Activated CD4-positive, alpha-beta T cell treated with anti-CD3 and anti-CD28 coated beads, Interleukin-2, amount 10 ng/mL, durations not matched to agents 24 days and 14 days (primary cell): ENCODE measurements around the gene OCIAD2. TPM values are rescaled to one million over a fixed set of nuclear protein-coding genes. Genes with fewer than 3 reads are reported as not detected.
"Not testable (repeated sequence)": the region's sequence is repeated elsewhere in the genome, so short reads cannot be mapped to it uniquely, and the experiment has no call there.

Source experiments
- DNase-seq: peaks from one replicate; pipeline ENCODE4 v3.0.0; 2022
- H3K27ac Mint-ChIP-seq: one replicate; pipeline ENCODE4 v1.8.0; 2022; ENCODE audit warnings: mild to moderate bottlenecking, mixed read lengths
- H3K27me3 Mint-ChIP-seq: one replicate; pipeline ENCODE4 v1.8.0; 2022; ENCODE audit warnings: mixed read lengths
- H3K36me3 Mint-ChIP-seq: one replicate; pipeline ENCODE4 v1.8.0; 2022; ENCODE audit warnings: low read depth, mild to moderate bottlenecking, mixed read lengths
- H3K4me1 Mint-ChIP-seq: one replicate; pipeline ENCODE4 v1.8.0; 2021; ENCODE audit warnings: mixed read lengths
- H3K4me3 Mint-ChIP-seq: one replicate; pipeline ENCODE4 v1.8.0; 2022; ENCODE audit warnings: mild to moderate bottlenecking, moderate library complexity, mixed read lengths
- H3K9me3 Mint-ChIP-seq: one replicate; pipeline ENCODE4 v1.8.0; 2021; ENCODE audit warnings: mixed read lengths
- intact Hi-C: fragments of 100-400 bp; cut with micrococcal nuclease; formaldehyde crosslinking; loops from one replicate; pipeline ENCODE4 v1.15.1; 2023
- total RNA-seq: library from RNA; stranded (reverse); gene quantifications from 2 replicates; pipeline ENCODE4 v1.2.3, GENCODE V29; 2022

Gene OCIAD2
- total RNA-seq, 1 donor from 2014 or later, result 65.3 TPM

GRCh38 chr4:48901196-48901595 lies 5.4 kb downstream of the OCIAD2 start:
- no peak overlapping the region for H3K27ac Mint-ChIP-seq
- no peak for DNase-seq
- peaks cover 58% of the 10 kb centered on the region for H3K36me3 Mint-ChIP-seq
- H3K9me3 Mint-ChIP-seq, result no peaks in the 10 kb centered on the region
- no peaks in the 10 kb centered on the region for H3K27me3 Mint-ChIP-seq
- no peak overlapping the region for H3K4me3 Mint-ChIP-seq
- H3K4me1 Mint-ChIP-seq, result peaks cover 48% of the 10 kb centered on the region
- intact Hi-C loops, result loop anchor here (10.0 kb wide), 1 partner anchor 556 kb away; the partner anchor contains the start of gene SLAIN2

DNA sequence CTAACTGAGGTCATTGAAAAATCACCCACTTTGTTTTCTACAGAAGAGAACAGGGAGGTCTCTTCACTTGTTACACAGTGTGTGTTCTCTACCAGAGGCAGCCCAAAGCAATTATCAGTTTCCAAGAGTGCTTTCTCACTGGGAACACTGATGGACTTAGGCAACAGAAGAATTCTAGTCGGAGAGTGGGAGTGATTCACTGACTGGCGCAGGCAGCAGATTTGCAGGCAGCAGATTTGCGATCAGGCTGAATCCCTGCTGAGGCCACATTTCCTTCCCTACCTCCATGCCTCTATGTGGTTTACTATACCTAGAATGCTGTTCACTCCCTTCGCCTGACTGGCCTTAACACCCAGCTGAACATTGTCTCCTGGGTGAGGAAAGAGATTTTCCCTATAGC lies 6.6 kb downstream of the OCIAD2 start:
- Mint-ChIP-seq H3K4me3 (peak overlapping the region; percentile 57), H3K27ac (peak overlapping the region; percentile 84)
- intact Hi-C loops, result loop anchor here (1.0 to 10.0 kb wide), 2 partner anchors 9 to 555 kb away; partner anchors contain the start of gene SLAIN2

DNA sequence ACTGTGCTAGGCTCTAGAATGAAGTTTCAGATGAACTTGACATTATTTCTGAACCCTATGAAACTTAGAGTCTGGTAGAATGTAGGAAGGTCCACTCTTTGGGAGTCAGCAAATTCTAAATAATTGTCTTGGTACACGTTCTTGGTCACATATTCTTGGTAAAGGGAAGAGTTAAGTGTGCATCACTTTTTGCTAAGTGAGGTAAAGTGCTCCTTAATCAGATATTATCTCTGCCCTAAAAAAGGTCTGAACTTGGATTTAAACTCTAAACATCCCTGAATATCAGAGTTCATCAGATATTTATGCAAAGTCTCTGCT lies 7.2 kb downstream of the OCIAD2 start:
- Mint-ChIP-seq H3K9me3 (no peaks in the 10 kb centered on the region), H3K27ac (peak overlapping the region; percentile 84), H3K4me3 (peak overlapping the region; percentile 57), H3K36me3 (peaks cover 60% of the 10 kb centered on the region), H3K27me3 (no peaks in the 10 kb centered on the region), H3K4me1 (peaks cover 35% of the 10 kb centered on the region)
- DNase-seq, result no peak
- intact Hi-C loops, result loop anchor here (1.0 kb wide), 1 partner anchor 10 kb away; no protein-coding TSS in a partner anchor

More for the DNA sequence above, 6.6 kb downstream of the OCIAD2 start:
- no peak for DNase-seq
- Mint-ChIP-seq H3K27me3 (no peaks in the 10 kb centered on the region), H3K4me1 (peaks cover 38% of the 10 kb centered on the region), H3K36me3 (peaks cover 62% of the 10 kb centered on the region), H3K9me3 (no peaks in the 10 kb centered on the region)

DNA sequence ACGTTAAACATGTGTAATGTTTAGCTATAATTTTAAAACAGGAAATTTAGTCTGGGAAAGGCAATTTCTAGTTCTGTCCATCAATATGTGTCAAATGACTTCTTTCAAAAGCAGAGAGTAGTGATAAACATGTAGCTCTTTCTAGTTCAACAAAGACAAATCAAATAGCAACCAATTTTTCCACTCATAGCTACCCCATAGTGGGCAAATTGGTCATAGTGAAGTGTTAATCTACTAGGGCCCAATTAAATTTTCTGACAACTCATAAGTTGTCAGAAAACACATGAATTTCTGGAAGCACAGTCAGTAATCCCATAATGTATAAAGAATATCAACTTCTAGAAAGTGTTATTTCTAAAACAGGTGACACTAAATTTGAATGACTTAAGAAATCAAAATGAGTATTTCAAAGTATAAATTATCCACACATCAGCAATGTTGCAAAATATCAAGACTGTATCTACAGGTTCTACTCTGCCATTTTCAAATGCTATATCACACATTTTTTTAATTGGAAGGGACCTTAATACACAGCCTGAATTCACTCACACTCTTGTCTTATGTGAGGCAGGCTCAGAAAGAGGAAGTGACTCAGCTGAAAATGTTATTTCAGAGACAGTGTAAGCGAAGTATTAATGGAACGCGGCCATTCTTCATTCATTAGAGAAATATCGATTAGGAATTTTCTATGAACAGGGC lies 7.7 kb downstream of the OCIAD2 start:
- no peak for DNase-seq
- H3K4me1 Mint-ChIP-seq, result peaks cover 34% of the 10 kb centered on the region
- H3K27ac Mint-ChIP-seq, result peak overlapping the region; percentile 84
- H3K27me3 Mint-ChIP-seq, result no peaks in the 10 kb centered on the region
- H3K9me3 Mint-ChIP-seq, result no peaks in the 10 kb centered on the region
- peaks cover 63% of the 10 kb centered on the region for H3K36me3 Mint-ChIP-seq
- intact Hi-C loops, result loop anchor here (1.0 kb wide), 1 partner anchor 10 kb away; no protein-coding TSS in a partner anchor
- H3K4me3 Mint-ChIP-seq, result peak overlapping the region; percentile 57

GRCh38 chr4:48896845-48897244 lies 9.7 kb downstream of the OCIAD2 start:
- Mint-ChIP-seq H3K27ac (no peak overlapping the region), H3K4me3 (no peak overlapping the region)
- intact Hi-C loops, result no loop called here

GRCh38 chr4:48891028-48891619 lies 15.4 kb downstream of the OCIAD2 start:
- no peak for DNase-seq
- Mint-ChIP-seq H3K36me3 (peaks cover 72% of the 10 kb centered on the region), H3K27me3 (no peaks in the 10 kb centered on the region), H3K27ac (no peak overlapping the region), H3K9me3 (peaks cover 9% of the 10 kb centered on the region), H3K4me1 (peaks cover 3% of the 10 kb centered on the region), H3K4me3 (no peak overlapping the region)
- intact Hi-C loops, result no loop called here

More at GRCh38 chr4:48896845-48897244, 9.7 kb downstream of the OCIAD2 start:
- DNase-seq, result no peak
- H3K27me3 Mint-ChIP-seq, result no peaks in the 10 kb centered on the region
- H3K4me1 Mint-ChIP-seq, result peaks cover 26% of the 10 kb centered on the region
- H3K36me3 Mint-ChIP-seq, result peaks cover 66% of the 10 kb centered on the region
- peaks cover 2% of the 10 kb centered on the region for H3K9me3 Mint-ChIP-seq

GRCh38 chr4:48889750-48890149 lies 16.8 kb downstream of the OCIAD2 start:
- DNase-seq, H3K4me1 Mint-ChIP-seq, H3K27me3 Mint-ChIP-seq, H3K9me3 Mint-ChIP-seq, H3K4me3 Mint-ChIP-seq, intact Hi-C loops, H3K27ac Mint-ChIP-seq: not testable (repeated sequence)
- H3K36me3 Mint-ChIP-seq, result peaks cover 63% of the 10 kb centered on the region

- H3K4me3 Mint-ChIP-seq, intact Hi-C loops, H3K27me3 Mint-ChIP-seq, H3K9me3 Mint-ChIP-seq, DNase-seq, H3K27ac Mint-ChIP-seq, H3K36me3 Mint-ChIP-seq, H3K4me1 Mint-ChIP-seq: not testable (repeated sequence)
These were observed 24.9 kb downstream of the OCIAD2 start for GRCh38 chr4:48881646-48882045.

DNA sequence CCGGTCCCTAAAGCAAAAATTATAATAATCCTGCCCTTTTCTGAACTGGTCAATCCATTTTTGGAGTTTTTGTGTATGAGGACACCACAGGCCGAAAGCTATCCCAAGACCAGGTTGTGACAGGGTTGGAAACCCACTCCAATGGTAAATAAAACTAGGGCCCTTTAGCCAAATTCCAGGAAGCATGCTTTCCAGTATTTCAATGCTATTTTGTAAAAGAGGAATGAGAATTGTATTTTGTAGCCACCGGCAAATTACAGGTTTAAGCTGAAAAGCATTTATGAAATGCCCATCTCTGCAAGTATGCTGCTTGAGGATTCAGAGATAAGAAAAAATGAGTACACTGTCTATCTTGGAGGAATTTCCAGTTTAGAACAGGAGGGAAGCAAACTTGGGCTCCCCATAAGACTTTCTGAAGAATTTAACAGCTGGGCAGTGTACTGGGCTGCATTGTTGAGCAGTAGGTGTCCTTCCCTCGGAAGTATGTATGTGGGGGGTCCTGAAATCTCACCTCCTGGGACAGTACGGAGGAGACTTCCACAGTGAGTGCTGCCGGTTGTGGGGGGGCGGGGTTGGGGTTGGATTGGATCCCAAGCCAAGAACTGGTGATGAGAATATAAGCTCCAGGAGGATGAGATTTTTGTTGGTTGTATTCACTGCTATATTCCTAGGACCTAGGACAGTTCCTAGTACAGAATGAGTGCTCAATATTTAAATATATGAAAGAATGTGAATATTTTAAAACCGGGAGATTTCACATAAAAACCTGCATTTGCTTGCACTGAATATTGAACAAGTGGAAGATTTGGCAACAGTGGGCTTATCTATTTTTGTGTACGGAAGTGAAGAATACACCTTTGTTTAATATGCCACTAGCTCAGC lies 26.8 kb downstream of the OCIAD2 start:
- no peaks in the 10 kb centered on the region for H3K9me3 Mint-ChIP-seq
- no peaks in the 10 kb centered on the region for H3K27me3 Mint-ChIP-seq
- intact Hi-C loops, result loop anchor here (5.0 kb wide), 1 partner anchor 82 kb away; no protein-coding TSS in a partner anchor
- no peak for DNase-seq
- H3K4me3 Mint-ChIP-seq, result no peak overlapping the region
- H3K4me1 Mint-ChIP-seq, result no peaks in the 10 kb centered on the region
- peaks cover 3% of the 10 kb centered on the region for H3K36me3 Mint-ChIP-seq
- H3K27ac Mint-ChIP-seq, result no peak overlapping the region

DNA sequence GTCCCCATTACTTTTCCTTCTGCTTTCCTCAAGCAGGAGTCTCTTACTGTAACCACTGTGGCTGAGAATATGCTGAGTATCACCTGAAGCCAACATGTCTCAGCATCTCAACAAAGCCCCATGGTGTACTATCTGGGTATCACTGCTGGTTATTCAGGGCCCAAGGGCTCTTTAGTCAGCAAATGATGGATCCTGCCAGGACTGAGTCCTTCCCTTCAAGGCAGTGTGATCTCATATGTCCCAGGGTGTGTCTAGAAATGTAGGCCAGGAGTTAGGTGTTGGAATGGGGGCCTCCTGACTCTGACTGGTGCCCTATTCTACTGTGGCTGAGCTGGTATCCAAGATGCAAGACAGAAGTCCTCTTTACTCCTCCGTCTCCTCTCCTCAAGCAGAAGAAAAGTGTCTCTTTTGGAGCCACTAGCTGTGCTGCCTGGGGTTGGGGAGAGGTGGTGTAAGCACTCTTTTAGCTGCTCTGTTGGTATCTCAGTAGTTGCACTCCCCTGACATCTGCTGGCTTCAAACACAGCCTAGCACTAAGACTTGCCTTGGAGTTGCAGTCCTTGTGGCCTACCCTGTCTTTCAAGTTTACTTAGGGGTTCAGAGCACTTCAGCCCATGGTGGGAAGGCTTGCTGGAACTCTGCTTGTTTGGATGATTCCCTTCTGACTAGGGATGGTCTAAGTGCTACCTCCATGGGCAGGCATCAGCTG lies 28.6 kb downstream of the OCIAD2 start:
- intact Hi-C loops, result loop anchor here (5.0 kb wide), 1 partner anchor 84 kb away; no protein-coding TSS in a partner anchor
- no peaks in the 10 kb centered on the region for H3K4me1 Mint-ChIP-seq
- H3K4me3 Mint-ChIP-seq, result no peak overlapping the region

GRCh38 chr4:48864696-48865095 lies 41.9 kb downstream of the OCIAD2 start:
- H3K27me3 Mint-ChIP-seq, DNase-seq, intact Hi-C loops, H3K4me3 Mint-ChIP-seq, H3K27ac Mint-ChIP-seq, H3K4me1 Mint-ChIP-seq: not testable (repeated sequence)
- peaks cover 12% of the 10 kb centered on the region for H3K9me3 Mint-ChIP-seq
- H3K36me3 Mint-ChIP-seq, result peaks cover 20% of the 10 kb centered on the region

More for the DNA sequence above, 28.6 kb downstream of the OCIAD2 start:
- H3K9me3 Mint-ChIP-seq, result peaks cover 3% of the 10 kb centered on the region
- no peak for DNase-seq
- H3K27ac Mint-ChIP-seq, result no peak overlapping the region
- no peaks in the 10 kb centered on the region for H3K36me3 Mint-ChIP-seq
- H3K27me3 Mint-ChIP-seq, result no peaks in the 10 kb centered on the region

DNA sequence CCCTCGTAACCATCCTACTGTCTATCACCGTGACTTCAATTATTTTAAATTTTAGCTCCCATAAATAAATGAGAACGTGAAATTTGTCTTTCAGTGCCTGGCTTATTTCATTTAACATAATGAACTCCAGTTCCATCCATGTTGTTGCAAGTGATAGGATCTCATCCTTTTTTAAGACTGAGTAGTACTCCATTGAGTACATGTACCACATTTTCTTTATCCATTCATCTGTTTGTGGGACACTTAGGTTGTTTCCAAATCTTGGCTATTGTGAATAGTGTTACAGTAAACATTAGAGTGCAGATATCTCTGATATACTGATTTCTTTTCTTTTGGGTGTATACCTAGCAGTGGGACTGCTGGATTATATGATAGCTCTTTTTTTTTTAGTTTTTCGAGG lies 42.8 kb downstream of the OCIAD2 start:
- H3K36me3 Mint-ChIP-seq, result peaks cover 26% of the 10 kb centered on the region
- no peaks in the 10 kb centered on the region for H3K4me1 Mint-ChIP-seq
- no peak overlapping the region for H3K4me3 Mint-ChIP-seq
- peaks cover 8% of the 10 kb centered on the region for H3K27me3 Mint-ChIP-seq
- intact Hi-C loops, result no loop called here
- H3K27ac Mint-ChIP-seq, result no peak overlapping the region
- DNase-seq, result no peak
- peaks cover 8% of the 10 kb centered on the region for H3K9me3 Mint-ChIP-seq

DNA sequence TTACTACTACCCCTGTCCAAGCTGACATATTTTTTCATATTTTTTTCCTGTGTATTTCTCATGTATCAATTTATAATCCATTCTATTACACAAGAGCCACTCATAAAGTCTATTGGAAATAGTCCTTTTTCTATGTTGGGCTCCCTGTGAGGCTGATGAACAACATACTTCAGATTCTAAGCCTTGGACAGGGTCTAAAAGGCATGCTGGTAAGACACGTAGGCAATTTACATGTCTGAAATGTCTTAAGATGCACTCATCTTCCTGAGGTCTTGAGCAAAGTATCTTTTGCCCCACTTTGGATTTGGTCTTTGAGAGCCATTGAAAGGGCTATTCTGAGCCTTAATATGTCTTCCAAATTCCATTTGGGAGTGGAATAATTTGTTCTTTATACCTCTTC lies 43.9 kb downstream of the OCIAD2 start:
- intact Hi-C loops, result no loop called here
- H3K4me3 Mint-ChIP-seq, result no peak overlapping the region
- H3K9me3 Mint-ChIP-seq, result peaks cover 8% of the 10 kb centered on the region
- H3K36me3 Mint-ChIP-seq, result peaks cover 33% of the 10 kb centered on the region
- H3K27me3 Mint-ChIP-seq, result peaks cover 6% of the 10 kb centered on the region
- H3K4me1 Mint-ChIP-seq, result peaks cover 2% of the 10 kb centered on the region
- no peak for DNase-seq
- no peak overlapping the region for H3K27ac Mint-ChIP-seq
